ENCODE results near the gene SMURF1. TPM values are rescaled to one million over a fixed set of nuclear protein-coding genes. Genes with fewer than 3 reads are reported as not detected.

The SMURF1 gene
- total and polyA plus RNA-seq, 4 donors, result 2.9 to 16.8 (median 5.9) TPM

GRCh38 chr7:99005776-99006175 lies 138.1 kb downstream of the SMURF1 start:
- no peak overlapping the region for H3K4me3 ChIP-seq (ENCODE audit: low read depth in 1 of 3, low read length in 3 of 3)
- H3K27ac ChIP-seq (ENCODE audit: low read depth in 1 of 2, low read length in 2 of 2), result no peak overlapping the region
- H3K36me3 ChIP-seq (ENCODE audit: control insufficient read depth in 4 of 4, insufficient read depth in 3 of 4, low read depth in 1 of 4, low read length in 3 of 4), result peaks cover 19 to 79% (median 41%) of the 10 kb centered on the region in 4 donors
- no peak for DNase-seq (ENCODE audit: low spot score)
- TF ChIP-seq EGR1 (IDR thresholded peaks at IDR 0.05; ENCODE audit: low read depth in 2 of 2) (no peak), RAD21 (IDR thresholded peaks at IDR 0.05) (no peak), HNF4G (IDR thresholded peaks at IDR 0.05) (no peak), MAX (IDR thresholded peaks at IDR 0.05) (no peak), RXRA (IDR thresholded peaks at IDR 0.05) (no peak), YY1 (IDR thresholded peaks at IDR 0.05) (no peak), HNF4A (conservative IDR thresholded peaks at IDR 0.05) (no peak), SP1 (IDR thresholded peaks at IDR 0.05) (no peak), TAF1 (conservative IDR thresholded peaks at IDR 0.05) (no peak), JUND (IDR thresholded peaks at IDR 0.05) (no peak), FOXA2 (IDR thresholded peaks at IDR 0.05) (no peak), ATF3 (IDR thresholded peaks at IDR 0.05) (no peak), GABPA (IDR thresholded peaks at IDR 0.05 in 1 of 2, conservative IDR thresholded peaks at IDR 0.05 in 1 of 2) (no peak), NR2F2 (IDR thresholded peaks at IDR 0.05) (no peak), FOXA1 (IDR thresholded peaks at IDR 0.05) (no peak)
- TF ChIP-seq, protein P1, sequence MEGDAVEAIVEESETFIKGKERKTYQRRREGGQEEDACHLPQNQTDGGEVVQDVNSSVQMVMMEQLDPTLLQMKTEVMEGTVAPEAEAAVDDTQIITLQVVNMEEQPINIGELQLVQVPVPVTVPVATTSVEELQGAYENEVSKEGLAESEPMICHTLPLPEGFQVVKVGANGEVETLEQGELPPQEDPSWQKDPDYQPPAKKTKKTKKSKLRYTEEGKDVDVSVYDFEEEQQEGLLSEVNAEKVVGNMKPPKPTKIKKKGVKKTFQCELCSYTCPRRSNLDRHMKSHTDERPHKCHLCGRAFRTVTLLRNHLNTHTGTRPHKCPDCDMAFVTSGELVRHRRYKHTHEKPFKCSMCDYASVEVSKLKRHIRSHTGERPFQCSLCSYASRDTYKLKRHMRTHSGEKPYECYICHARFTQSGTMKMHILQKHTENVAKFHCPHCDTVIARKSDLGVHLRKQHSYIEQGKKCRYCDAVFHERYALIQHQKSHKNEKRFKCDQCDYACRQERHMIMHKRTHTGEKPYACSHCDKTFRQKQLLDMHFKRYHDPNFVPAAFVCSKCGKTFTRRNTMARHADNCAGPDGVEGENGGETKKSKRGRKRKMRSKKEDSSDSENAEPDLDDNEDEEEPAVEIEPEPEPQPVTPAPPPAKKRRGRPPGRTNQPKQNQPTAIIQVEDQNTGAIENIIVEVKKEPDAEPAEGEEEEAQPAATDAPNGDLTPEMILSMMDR (IDR thresholded peaks at IDR 0.05; ENCODE audit: low read depth, low read length, missing input control), result no peak
- TF ChIP-seq, protein P2, sequence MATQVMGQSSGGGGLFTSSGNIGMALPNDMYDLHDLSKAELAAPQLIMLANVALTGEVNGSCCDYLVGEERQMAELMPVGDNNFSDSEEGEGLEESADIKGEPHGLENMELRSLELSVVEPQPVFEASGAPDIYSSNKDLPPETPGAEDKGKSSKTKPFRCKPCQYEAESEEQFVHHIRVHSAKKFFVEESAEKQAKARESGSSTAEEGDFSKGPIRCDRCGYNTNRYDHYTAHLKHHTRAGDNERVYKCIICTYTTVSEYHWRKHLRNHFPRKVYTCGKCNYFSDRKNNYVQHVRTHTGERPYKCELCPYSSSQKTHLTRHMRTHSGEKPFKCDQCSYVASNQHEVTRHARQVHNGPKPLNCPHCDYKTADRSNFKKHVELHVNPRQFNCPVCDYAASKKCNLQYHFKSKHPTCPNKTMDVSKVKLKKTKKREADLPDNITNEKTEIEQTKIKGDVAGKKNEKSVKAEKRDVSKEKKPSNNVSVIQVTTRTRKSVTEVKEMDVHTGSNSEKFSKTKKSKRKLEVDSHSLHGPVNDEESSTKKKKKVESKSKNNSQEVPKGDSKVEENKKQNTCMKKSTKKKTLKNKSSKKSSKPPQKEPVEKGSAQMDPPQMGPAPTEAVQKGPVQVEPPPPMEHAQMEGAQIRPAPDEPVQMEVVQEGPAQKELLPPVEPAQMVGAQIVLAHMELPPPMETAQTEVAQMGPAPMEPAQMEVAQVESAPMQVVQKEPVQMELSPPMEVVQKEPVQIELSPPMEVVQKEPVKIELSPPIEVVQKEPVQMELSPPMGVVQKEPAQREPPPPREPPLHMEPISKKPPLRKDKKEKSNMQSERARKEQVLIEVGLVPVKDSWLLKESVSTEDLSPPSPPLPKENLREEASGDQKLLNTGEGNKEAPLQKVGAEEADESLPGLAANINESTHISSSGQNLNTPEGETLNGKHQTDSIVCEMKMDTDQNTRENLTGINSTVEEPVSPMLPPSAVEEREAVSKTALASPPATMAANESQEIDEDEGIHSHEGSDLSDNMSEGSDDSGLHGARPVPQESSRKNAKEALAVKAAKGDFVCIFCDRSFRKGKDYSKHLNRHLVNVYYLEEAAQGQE (IDR thresholded peaks at IDR 0.05), result no peak
- TF ChIP-seq, protein P3, sequence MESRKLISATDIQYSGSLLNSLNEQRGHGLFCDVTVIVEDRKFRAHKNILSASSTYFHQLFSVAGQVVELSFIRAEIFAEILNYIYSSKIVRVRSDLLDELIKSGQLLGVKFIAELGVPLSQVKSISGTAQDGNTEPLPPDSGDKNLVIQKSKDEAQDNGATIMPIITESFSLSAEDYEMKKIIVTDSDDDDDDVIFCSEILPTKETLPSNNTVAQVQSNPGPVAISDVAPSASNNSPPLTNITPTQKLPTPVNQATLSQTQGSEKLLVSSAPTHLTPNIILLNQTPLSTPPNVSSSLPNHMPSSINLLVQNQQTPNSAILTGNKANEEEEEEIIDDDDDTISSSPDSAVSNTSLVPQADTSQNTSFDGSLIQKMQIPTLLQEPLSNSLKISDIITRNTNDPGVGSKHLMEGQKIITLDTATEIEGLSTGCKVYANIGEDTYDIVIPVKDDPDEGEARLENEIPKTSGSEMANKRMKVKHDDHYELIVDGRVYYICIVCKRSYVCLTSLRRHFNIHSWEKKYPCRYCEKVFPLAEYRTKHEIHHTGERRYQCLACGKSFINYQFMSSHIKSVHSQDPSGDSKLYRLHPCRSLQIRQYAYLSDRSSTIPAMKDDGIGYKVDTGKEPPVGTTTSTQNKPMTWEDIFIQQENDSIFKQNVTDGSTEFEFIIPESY (IDR thresholded peaks at IDR 0.05), result no peak
- H3K4me1 ChIP-seq (ENCODE audit: control insufficient read depth in 4 of 4, insufficient read depth in 4 of 4, low read length in 3 of 4), result no peaks in the 10 kb centered on the region
- no peak overlapping the region for H3K9ac ChIP-seq (ENCODE audit: low read depth in 1 of 2, low read length in 2 of 2)
- H3K9me3 ChIP-seq (ENCODE audit: control insufficient read depth in 4 of 4, low read length in 3 of 4), result no peaks in the 10 kb centered on the region
- 88% methylated on average over 15 of the region's 15 CpGs for WGBS
- H3K27me3 ChIP-seq (ENCODE audit: control insufficient read depth in 4 of 4, insufficient read depth in 4 of 4, low read length in 3 of 4), result no peaks in the 10 kb centered on the region
